Neural progenitor cell (in vitro differentiated cells): Measurements from ENCODE around the gene TEAD2. TPM values are rescaled to one million over a fixed set of nuclear protein-coding genes. Genes with fewer than 3 reads are reported as not detected.

Source experiments
- DNase-seq: peaks from one replicate; pipeline ENCODE4 v3.0.0-alpha.2; 2016; ENCODE audit warnings: low spot score
- H2AFZ ChIP-seq: fragments of 200-600 bp; sonication (generic); replicated peaks from 2 replicates; pipeline ENCODE4 v1.6.1; 2016; ENCODE audit warnings: antibody characterized with exemption
- H3F3A ChIP-seq: fragments of 200-600 bp; sonication (generic); 2 replicates; pipeline ENCODE4 v1.6.1; 2016; ENCODE audit warnings: antibody characterized with exemption, low read depth
- H3K27ac ChIP-seq: fragments of 200-600 bp; sonication (generic); 2 replicates; pipeline ENCODE4 v1.5.1; 2016; ENCODE audit warnings: mild to moderate bottlenecking
- H3K27me3 ChIP-seq: fragments of 200-600 bp; sonication (generic); 2 replicates; pipeline ENCODE4 v1.6.1; 2016; ENCODE audit warnings: mild to moderate bottlenecking, moderate library complexity
- H3K36me3 ChIP-seq: fragments of 200-600 bp; sonication (generic); 2 replicates; pipeline ENCODE4 v1.5.1; 2016
- H3K4me1 ChIP-seq: fragments of 200-600 bp; sonication (generic); 2 replicates; pipeline ENCODE4 v1.6.1; 2016; ENCODE audit warnings: mixed run types
- H3K4me2 ChIP-seq: fragments of 200-600 bp; sonication (generic); 2 replicates; pipeline ENCODE4 v1.6.1; 2016
- H3K4me3 ChIP-seq: fragments of 200-600 bp; sonication (generic); 2 replicates; pipeline ENCODE4 v1.5.1; 2016
- H3K79me2 ChIP-seq: fragments of 200-600 bp; sonication (generic); 2 replicates; pipeline ENCODE4 v1.6.1; 2016; ENCODE audit warnings: low read depth
- H3K9ac ChIP-seq: fragments of 200-600 bp; sonication (generic); 2 replicates; pipeline ENCODE4 v1.6.1; 2016
- H3K9me3 ChIP-seq: fragments of 200-600 bp; sonication (generic); 2 replicates; pipeline ENCODE4 v1.5.1; 2016; ENCODE audit warnings: low read depth
- H4K20me1 ChIP-seq: fragments of 200-600 bp; sonication (generic); 2 replicates; pipeline ENCODE4 v1.6.1; 2016; ENCODE audit warnings: low read depth
- H3K27ac Mint-ChIP-seq: 3 replicates; pipeline ENCODE4 v1.8.0; 2021; ENCODE audit warnings: mixed read lengths
- H3K27me3 Mint-ChIP-seq: 2 replicates; pipeline ENCODE4 v1.8.0; 2022; ENCODE audit warnings: low read depth, mild to moderate bottlenecking, inconsistent platforms, moderate library complexity, mixed read lengths; ENCODE audit not compliant: insufficient read depth
- H3K36me3 Mint-ChIP-seq: 3 replicates; pipeline ENCODE4 v1.8.0; 2021; ENCODE audit warnings: mixed read lengths
- H3K4me1 Mint-ChIP-seq: 3 replicates; pipeline ENCODE4 v1.8.0; 2021; ENCODE audit warnings: mixed read lengths
- H3K4me3 Mint-ChIP-seq: 3 replicates; pipeline ENCODE4 v1.8.0; 2021; ENCODE audit warnings: mild to moderate bottlenecking, moderate library complexity, mixed read lengths
- H3K9me3 Mint-ChIP-seq: 3 replicates; pipeline ENCODE4 v1.8.0; 2020; ENCODE audit warnings: mixed read lengths
- EZH2 ChIP-seq: fragments of 200-600 bp; sonication (generic); IDR thresholded peaks from 2 replicates; pipeline ENCODE4 v1.6.1; 2017; ENCODE audit warnings: antibody characterized with exemption, mild to moderate bottlenecking, moderate library complexity
- EZH2phosphoT487 ChIP-seq: fragments of 200-600 bp; sonication (generic); IDR thresholded peaks from 2 replicates; pipeline ENCODE4 v1.6.1; 2017; ENCODE audit warnings: antibody characterized with exemption
- total RNA-seq: library from RNA; depleted of rRNA; stranded (reverse); fragments of >200 nt; gene quantifications from 2 replicates; pipeline ENCODE4 v1.2.3, GENCODE V29; 2015; ENCODE audit warnings: low replicate concordance
- TF ChIP-seq, protein P1 (sequence below): fragments of 200-600 bp; sonication (generic); IDR thresholded peaks from 2 replicates; pipeline ENCODE4 v1.5.1; 2017; ENCODE audit warnings: antibody characterized with exemption, mild to moderate bottlenecking

The TEAD2 gene
- total RNA-seq, 1 donor from 2014 or later: 125 TPM

GRCh38 chr19:49371184-49371583, 9.0 kb upstream of the TEAD2 start:
- Histone ChIP-seq H3K4me3 (no peak overlapping the region), H3K27ac (no peak overlapping the region), H3K79me2 (no peaks in the 10 kb centered on the region), H4K20me1 (no peaks in the 10 kb centered on the region), H3K9me3 (no peaks in the 10 kb centered on the region), H3F3A (peaks cover 3% of the 10 kb centered on the region), H3K4me1 (no peaks in the 10 kb centered on the region), H3K9ac (no peak overlapping the region), H3K27me3 (no peaks in the 10 kb centered on the region), H3K4me2 (no peak overlapping the region), H2AFZ (no peak overlapping the region), H3K36me3 (no peaks in the 10 kb centered on the region)
- DNase-seq: no peak
- Mint-ChIP-seq H3K36me3 (peaks cover 3% of the 10 kb centered on the region), H3K4me1 (peaks cover 3% of the 10 kb centered on the region), H3K9me3 (peaks cover 6% of the 10 kb centered on the region), H3K27me3 (peaks cover 2% of the 10 kb centered on the region), H3K27ac (no peak overlapping the region), H3K4me3 (no peak overlapping the region)
- TF ChIP-seq EZH2: no peak
- TF ChIP-seq, protein P1, sequence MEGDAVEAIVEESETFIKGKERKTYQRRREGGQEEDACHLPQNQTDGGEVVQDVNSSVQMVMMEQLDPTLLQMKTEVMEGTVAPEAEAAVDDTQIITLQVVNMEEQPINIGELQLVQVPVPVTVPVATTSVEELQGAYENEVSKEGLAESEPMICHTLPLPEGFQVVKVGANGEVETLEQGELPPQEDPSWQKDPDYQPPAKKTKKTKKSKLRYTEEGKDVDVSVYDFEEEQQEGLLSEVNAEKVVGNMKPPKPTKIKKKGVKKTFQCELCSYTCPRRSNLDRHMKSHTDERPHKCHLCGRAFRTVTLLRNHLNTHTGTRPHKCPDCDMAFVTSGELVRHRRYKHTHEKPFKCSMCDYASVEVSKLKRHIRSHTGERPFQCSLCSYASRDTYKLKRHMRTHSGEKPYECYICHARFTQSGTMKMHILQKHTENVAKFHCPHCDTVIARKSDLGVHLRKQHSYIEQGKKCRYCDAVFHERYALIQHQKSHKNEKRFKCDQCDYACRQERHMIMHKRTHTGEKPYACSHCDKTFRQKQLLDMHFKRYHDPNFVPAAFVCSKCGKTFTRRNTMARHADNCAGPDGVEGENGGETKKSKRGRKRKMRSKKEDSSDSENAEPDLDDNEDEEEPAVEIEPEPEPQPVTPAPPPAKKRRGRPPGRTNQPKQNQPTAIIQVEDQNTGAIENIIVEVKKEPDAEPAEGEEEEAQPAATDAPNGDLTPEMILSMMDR: no peak
- TF ChIP-seq EZH2phosphoT487: no peak

GRCh38 chr19:49368711-49369358, 6.6 kb upstream of the TEAD2 start:
- Histone ChIP-seq H3K4me1 (peaks cover 3% of the 10 kb centered on the region), H3K27ac (no peak overlapping the region), H3K79me2 (no peaks in the 10 kb centered on the region), H3K4me2 (no peak overlapping the region), H4K20me1 (no peaks in the 10 kb centered on the region), H3K27me3 (no peaks in the 10 kb centered on the region), H3K36me3 (no peaks in the 10 kb centered on the region), H2AFZ (no peak overlapping the region), H3F3A (peaks cover 12% of the 10 kb centered on the region), H3K4me3 (no peak overlapping the region), H3K9ac (no peak overlapping the region), H3K9me3 (no peaks in the 10 kb centered on the region)
- no peaks in the 10 kb centered on the region for H3K4me1 Mint-ChIP-seq
- peaks cover 3% of the 10 kb centered on the region for H3K36me3 Mint-ChIP-seq
- no peak for DNase-seq
- H3K4me3 Mint-ChIP-seq: no peak overlapping the region
- peaks cover 4% of the 10 kb centered on the region for H3K27me3 Mint-ChIP-seq
- H3K9me3 Mint-ChIP-seq: peaks cover 6% of the 10 kb centered on the region
- H3K27ac Mint-ChIP-seq: no peak overlapping the region
- TF ChIP-seq, protein P1: no peak
- no peak for TF ChIP-seq EZH2
- no peak for TF ChIP-seq EZH2phosphoT487

- no peak overlapping the region for H2AFZ ChIP-seq
- H3K27ac Mint-ChIP-seq: no peak overlapping the region
- H3F3A ChIP-seq: peaks cover 27% of the 10 kb centered on the region
- H3K9me3 ChIP-seq: no peaks in the 10 kb centered on the region
- no peak overlapping the region for H3K4me2 ChIP-seq
- no peak overlapping the region for H3K9ac ChIP-seq
- no peaks in the 10 kb centered on the region for H3K36me3 ChIP-seq
- peaks cover 6% of the 10 kb centered on the region for H3K9me3 Mint-ChIP-seq
- H3K27ac ChIP-seq: no peak overlapping the region
- TF ChIP-seq EZH2phosphoT487 (no peak), EZH2 (no peak)
- TF ChIP-seq, protein P1: no peak
- no peaks in the 10 kb centered on the region for H3K27me3 ChIP-seq
- DNase-seq: no peak
- peaks cover 3% of the 10 kb centered on the region for H3K4me1 ChIP-seq
- H3K36me3 Mint-ChIP-seq: peaks cover 3% of the 10 kb centered on the region
- no peaks in the 10 kb centered on the region for H4K20me1 ChIP-seq
- peaks cover 7% of the 10 kb centered on the region for H3K27me3 Mint-ChIP-seq
- no peak overlapping the region for H3K4me3 Mint-ChIP-seq
- H3K79me2 ChIP-seq: peaks cover 20% of the 10 kb centered on the region
- no peaks in the 10 kb centered on the region for H3K4me1 Mint-ChIP-seq
- H3K4me3 ChIP-seq: no peak overlapping the region
These were observed 3.9 kb upstream of the TEAD2 start for GRCh38 chr19:49366110-49366509.
